ENCODE data around the gene CPN2.

Gene CPN2

GRCh38 chr3:194351080-194351672 is at the start of gene CPN2:
CPN2 (minus strand) TSS chr3:194351328; CDS start chr3:194342702, 8,626 bp downstream.
- no peak for DNase-seq

GRCh38 chr3:194399874-194400411 is 48.8 kb upstream of the CPN2 start:
- no peak for DNase-seq

GRCh38 chr3:194399166-194399565 is 48.0 kb upstream of the CPN2 start, which contains the start of gene GP5:
GP5 (minus strand) TSS chr3:194399266; CDS start chr3:194398282, 984 bp downstream.
- no peak for DNase-seq

- DNase-seq, result no peak
Measured at GRCh38 chr3:194397757-194398312, 46.7 kb upstream of the CPN2 start.

- DNase-seq, result no peak
Measured at GRCh38 chr3:194396859-194397756, 46.0 kb upstream of the CPN2 start.

- no peak for DNase-seq
Measured at GRCh38 chr3:194396539-194396858, 45.4 kb upstream of the CPN2 start.

GRCh38 chr3:194395778-194396538 is 44.8 kb upstream of the CPN2 start:
- DNase-seq, result no peak

- DNase-seq, result no peak
Measured at GRCh38 chr3:194395212-194395611, 44.1 kb upstream of the CPN2 start.

GRCh38 chr3:194392576-194392975 is 41.4 kb upstream of the CPN2 start:
- no peak for DNase-seq

- no peak for DNase-seq
Measured at GRCh38 chr3:194390835-194391234, 39.7 kb upstream of the CPN2 start.

GRCh38 chr3:194389269-194389668 is 38.1 kb upstream of the CPN2 start:
- no peak for DNase-seq

- no peak for DNase-seq
Measured at GRCh38 chr3:194387926-194388418, 36.8 kb upstream of the CPN2 start.

- no peak for DNase-seq
Measured at GRCh38 chr3:194387276-194387675, 36.1 kb upstream of the CPN2 start.

GRCh38 chr3:194386648-194387047 is 35.5 kb upstream of the CPN2 start:
- no peak for DNase-seq

GRCh38 chr3:194386066-194386465 is 34.9 kb upstream of the CPN2 start:
- no peak for DNase-seq

- DNase-seq, result no peak
Measured at GRCh38 chr3:194384569-194385001, 33.5 kb upstream of the CPN2 start.

GRCh38 chr3:194384156-194384555 is 33.0 kb upstream of the CPN2 start:
- DNase-seq, result no peak

GRCh38 chr3:194383276-194383940 is 32.3 kb upstream of the CPN2 start:
- no peak for DNase-seq

GRCh38 chr3:194382892-194383223 is 31.7 kb upstream of the CPN2 start:
- no peak for DNase-seq

- no peak for DNase-seq
Measured at GRCh38 chr3:194382196-194382891, 31.2 kb upstream of the CPN2 start.

GRCh38 chr3:194381460-194381875 is 30.3 kb upstream of the CPN2 start:
- no peak for DNase-seq

GRCh38 chr3:194380326-194380725 is 29.2 kb upstream of the CPN2 start:
- no peak for DNase-seq
